ENCODE measurements around the gene DALRD3.

DALRD3 gene

DNA sequence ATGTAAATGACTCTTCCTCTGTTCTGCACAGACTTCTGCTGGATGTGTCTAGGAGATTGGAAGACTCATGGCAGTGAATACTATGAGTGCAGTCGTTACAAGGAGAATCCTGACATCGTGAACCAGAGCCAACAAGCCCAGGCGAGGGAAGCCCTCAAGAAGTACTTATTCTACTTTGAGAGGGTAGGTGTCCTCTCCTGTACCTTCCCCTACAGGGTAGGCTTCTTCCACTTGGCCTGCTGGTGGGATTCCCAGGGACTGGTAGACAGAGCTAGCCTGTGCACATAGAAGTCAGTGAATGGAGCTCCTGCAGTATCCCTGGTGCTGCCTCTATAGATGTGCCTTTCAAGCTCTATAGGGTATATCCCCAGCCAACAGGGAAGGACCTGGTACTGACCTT is 38.9 kb downstream of the DALRD3 start:
- no peak for DNase-seq

DNA sequence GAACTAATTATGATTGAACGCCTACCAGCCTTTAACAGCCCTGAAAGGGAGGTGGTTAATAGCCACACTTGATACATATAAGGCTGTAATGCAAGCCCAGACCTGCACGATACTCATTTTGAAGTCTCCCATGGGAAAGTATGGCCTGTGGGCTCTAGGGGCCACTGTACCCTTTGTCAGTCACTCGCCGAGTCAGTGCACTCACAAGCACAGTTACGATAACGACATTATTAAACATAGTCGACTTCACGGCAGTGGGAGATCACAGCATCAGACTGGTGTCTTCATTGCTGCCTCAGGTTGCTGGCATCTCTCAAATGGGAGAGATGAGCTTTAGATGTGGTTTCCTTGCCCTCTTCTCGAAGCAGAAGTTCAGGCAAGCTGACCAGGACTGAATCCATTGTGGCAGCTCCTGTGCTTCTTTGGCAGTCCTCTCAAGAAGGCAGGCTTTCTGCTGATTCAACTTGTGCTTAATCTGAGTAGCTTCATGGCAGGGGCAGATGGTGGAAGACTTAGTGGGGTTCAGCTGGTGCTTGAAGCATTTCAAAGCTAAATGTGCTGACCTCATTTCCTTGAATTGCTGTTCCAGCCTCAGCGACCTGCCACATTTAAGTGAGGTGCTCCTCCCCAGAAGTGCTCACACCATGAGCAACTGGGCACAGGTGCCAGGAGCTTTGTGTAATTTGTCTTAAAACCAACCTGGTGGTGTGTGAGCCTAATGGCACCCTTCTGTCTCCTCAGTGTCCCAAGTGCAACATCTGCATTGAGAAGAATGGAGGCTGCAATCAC is 44.1 kb downstream of the DALRD3 start:
- DNase-seq, result no peak

DNA sequence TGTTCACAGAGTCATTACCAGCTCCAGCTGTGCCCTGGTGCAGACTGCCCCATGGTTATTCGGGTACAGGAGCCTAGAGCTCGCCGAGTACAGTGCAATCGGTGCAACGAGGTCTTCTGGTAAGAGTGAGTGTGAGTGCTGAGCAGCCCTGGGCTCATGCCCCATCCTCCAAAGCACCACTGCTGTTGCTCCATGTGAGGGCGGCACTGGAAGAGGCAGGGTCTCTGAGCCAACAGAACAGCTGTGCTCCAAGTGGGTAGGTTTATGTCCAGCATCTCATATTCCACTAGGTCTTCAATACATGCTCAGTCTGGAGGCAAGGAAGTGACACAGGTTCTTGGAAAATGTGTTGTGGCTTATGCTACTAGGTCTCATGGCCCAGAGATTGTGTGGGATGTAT is 47.8 kb downstream of the DALRD3 start:
- no peak for DNase-seq

DNA sequence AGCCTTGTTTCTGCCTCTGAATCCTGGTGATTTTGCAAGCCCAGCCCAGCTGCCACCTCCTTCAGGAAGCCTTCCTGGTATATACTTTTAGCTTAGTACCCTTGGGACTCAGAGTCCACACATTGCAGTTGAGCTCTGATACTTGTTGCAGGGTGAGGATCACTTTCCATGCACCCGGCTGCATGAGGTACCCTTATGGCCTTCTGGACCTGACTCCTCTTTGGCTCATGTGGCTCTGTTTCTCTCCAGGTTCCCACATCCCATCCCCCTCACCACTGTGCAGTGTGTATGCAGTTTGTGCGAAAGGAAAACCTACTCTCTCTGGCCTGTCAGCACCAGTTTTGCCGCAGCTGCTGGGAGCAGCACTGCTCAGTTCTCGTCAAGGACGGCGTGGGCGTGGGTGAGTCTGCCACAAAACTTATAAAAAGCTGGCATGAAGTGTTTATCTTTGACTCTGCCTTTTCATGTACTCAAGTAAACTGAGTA is 51.5 kb downstream of the DALRD3 start:
- no peak for DNase-seq

DNA sequence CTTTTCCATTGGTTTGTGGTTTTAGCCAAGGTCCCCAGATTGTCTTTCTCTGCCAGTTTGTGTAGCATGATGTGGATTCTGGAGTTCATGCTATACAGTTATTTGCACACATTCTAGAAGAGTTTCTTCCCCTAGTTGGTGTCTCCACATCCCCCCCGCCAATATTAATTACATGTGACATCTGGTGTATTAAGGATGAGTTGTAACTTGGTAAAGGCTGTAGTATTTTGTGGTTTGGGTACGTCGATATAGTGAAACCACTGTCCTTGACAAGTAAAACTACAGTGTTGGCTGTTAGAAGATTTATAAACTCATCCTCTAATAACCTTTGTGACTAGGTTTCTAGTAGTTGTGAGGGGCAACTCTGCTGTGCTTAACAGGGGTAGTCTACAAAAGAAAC is 52.0 kb downstream of the DALRD3 start:
- no peak for DNase-seq
